Activated CD4-positive, alpha-beta memory T cell treated with anti-CD3 and anti-CD28 coated beads, Interleukin-2, amount 10 ng/mL, durations not matched to agents 7 days and 5 days (primary cell): Measurements from ENCODE around the gene IFT27. TPM values are rescaled to one million over a fixed set of nuclear protein-coding genes. Genes with fewer than 3 reads are reported as not detected.

Experiments used
- CTCF ChIA-PET: fragments of 350-600 bp; sonication (Branson Sonifier 250); formaldehyde crosslinking; loops from one replicate; lab custom pipeline; 2021; ENCODE audit warnings: antibody characterized with exemption, inconsistent platforms; lab: Charles Lee
- POLR2A ChIA-PET: fragments of 350-600 bp; sonication (Branson Sonifier 250); formaldehyde crosslinking; loops from one replicate; lab custom pipeline; 2021; ENCODE audit warnings: antibody characterized with exemption; lab: Charles Lee
- DNase-seq: peaks from one replicate; pipeline ENCODE4 v3.0.0-alpha.2; 2020
- H3K27ac Mint-ChIP-seq: one replicate; pipeline ENCODE4 v1.8.0; 2021; ENCODE audit warnings: mild to moderate bottlenecking, mixed read lengths
- H3K27me3 Mint-ChIP-seq: one replicate; pipeline ENCODE4 v1.8.0; 2021; ENCODE audit warnings: mixed read lengths
- H3K36me3 Mint-ChIP-seq: one replicate; pipeline ENCODE4 v1.8.0; 2021; ENCODE audit warnings: low read depth, mixed read lengths
- H3K4me1 Mint-ChIP-seq: one replicate; pipeline ENCODE4 v1.8.0; 2021; ENCODE audit warnings: mixed read lengths
- H3K4me3 Mint-ChIP-seq: one replicate; pipeline ENCODE4 v1.8.0; 2021; ENCODE audit warnings: mild to moderate bottlenecking, mixed read lengths
- H3K9me3 Mint-ChIP-seq: one replicate; pipeline ENCODE4 v1.8.0; 2021; ENCODE audit warnings: mixed read lengths
- total RNA-seq, 2 experiments: library from RNA; stranded (reverse); gene quantifications; one replicate each; pipeline ENCODE4 v1.2.3, GENCODE V29; 2021

Gene IFT27
- total RNA-seq, 2 experiments from 2014 or later = 28.3 to 29.5 TPM

- no peaks in the 10 kb centered on the region for H3K36me3 Mint-ChIP-seq
- no peaks in the 10 kb centered on the region for H3K9me3 Mint-ChIP-seq
- ChIA-PET CTCF (interaction anchor here (1.0 kb wide), 1 partner anchor 12 kb away, joined by 3 read pairs; no protein-coding TSS in a partner anchor), POLR2A (interaction anchor here (0.6 kb wide), 1 partner anchor 240 kb away, joined by 4 read pairs; no protein-coding TSS in a partner anchor)
- H3K27ac Mint-ChIP-seq = no peak overlapping the region
- DNase-seq = no peak
- peaks cover 4% of the 10 kb centered on the region for H3K4me1 Mint-ChIP-seq
- no peaks in the 10 kb centered on the region for H3K27me3 Mint-ChIP-seq
- no peak overlapping the region for H3K4me3 Mint-ChIP-seq
These were observed 6.1 kb downstream of the IFT27 start for GRCh38 chr22:36769541-36770512.

DNA sequence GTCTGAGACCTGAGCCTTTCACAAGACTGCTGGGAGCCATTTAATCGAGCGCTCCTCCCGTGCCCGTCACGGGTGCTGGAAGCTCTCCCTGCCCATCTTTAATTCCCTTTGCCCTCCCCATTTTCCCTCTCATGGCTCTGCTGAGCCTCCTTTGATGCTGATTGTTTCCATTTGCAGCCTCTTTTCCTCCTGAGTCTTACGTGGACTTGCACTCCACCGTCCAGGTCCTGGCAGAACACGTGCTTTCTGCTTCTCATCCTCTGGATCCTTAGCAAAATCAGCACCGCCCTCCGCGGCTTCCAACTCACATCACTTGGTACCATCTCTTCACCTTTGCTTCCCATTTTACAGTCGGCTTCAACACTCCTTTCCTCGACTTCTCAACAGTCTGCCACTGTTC lies 7.3 kb downstream of the IFT27 start:
- no peak overlapping the region for H3K4me3 Mint-ChIP-seq
- no peak for DNase-seq
- no peaks in the 10 kb centered on the region for H3K9me3 Mint-ChIP-seq
- ChIA-PET CTCF (interaction anchor here (1.0 kb wide), 1 partner anchor 11 kb away, joined by 3 read pairs; no protein-coding TSS in a partner anchor), POLR2A (interaction anchor here (0.6 kb wide), 1 partner anchor 239 kb away, joined by 4 read pairs; no protein-coding TSS in a partner anchor)
- no peaks in the 10 kb centered on the region for H3K36me3 Mint-ChIP-seq
- H3K27ac Mint-ChIP-seq = no peak overlapping the region
- H3K4me1 Mint-ChIP-seq = no peaks in the 10 kb centered on the region
- H3K27me3 Mint-ChIP-seq = no peaks in the 10 kb centered on the region

DNA sequence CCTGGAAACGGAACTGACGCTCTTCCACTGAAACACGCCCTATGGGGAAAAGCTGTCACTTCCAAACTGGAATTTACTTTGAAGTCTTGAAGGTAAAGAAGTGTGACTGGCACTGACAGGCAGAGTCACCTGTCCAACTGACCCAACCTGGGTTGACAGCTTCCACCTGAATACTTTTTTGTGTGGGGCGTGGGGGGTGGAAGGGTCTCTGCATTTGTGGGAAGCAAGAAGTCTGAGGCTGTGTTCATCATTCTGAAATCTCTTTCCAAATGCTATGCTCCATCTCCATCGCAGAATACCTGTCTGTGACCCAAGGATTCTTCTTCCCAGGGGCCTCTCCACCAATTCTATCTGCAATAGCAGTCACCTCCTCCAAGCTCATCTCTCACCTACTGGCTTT lies 7.8 kb downstream of the IFT27 start:
- Mint-ChIP-seq H3K4me3 (no peak overlapping the region), H3K27ac (no peak overlapping the region), H3K9me3 (no peaks in the 10 kb centered on the region), H3K4me1 (no peaks in the 10 kb centered on the region), H3K27me3 (no peaks in the 10 kb centered on the region), H3K36me3 (no peaks in the 10 kb centered on the region)
- no peak for DNase-seq
- CTCF ChIA-PET = no interaction called here
- POLR2A ChIA-PET = no interaction called here

DNA sequence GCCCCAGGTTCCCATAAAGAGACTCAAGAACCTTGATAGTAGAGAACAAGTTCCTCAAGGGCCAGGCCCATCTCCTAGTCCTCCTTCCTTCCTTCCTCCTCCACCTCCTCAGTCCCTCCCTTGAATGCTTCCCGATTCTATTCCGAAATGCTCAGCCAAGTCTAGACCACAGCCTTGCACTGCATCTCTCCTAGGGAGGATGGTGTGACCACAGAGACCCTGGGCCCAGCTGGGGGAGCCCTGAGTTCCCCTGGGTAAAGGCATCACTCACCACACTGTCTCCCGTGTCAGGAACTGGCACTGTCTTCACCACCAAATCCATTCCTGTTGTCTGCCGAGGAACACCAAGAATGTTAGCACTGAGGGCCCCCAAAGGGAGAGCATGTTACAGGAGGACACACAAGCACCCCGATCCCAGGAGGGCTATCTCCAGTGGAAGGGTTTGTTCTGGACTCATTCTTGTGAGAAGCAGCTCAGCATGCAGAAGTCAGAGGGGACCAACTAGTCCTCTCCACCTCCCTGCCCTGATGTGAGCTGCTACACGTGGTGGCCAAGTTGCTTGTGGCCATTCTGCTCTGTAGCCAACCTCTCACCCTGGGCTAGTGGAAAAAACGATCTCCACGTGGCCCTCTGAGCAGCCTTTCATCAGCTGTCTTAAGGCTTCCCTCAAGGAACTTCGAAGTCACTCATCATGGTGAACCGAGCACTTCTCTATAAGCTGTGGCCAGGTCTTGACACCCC lies 8.7 kb downstream of the IFT27 start:
- Mint-ChIP-seq H3K4me1 (no peaks in the 10 kb centered on the region), H3K9me3 (no peaks in the 10 kb centered on the region), H3K27ac (no peak overlapping the region), H3K36me3 (no peaks in the 10 kb centered on the region), H3K27me3 (no peaks in the 10 kb centered on the region), H3K4me3 (no peak overlapping the region)
- POLR2A ChIA-PET = interaction anchor here (0.8 kb wide), 1 partner anchor 9 kb away, joined by 3 read pairs; the partner anchor contains the start of gene IFT27
- DNase-seq = no peak
- CTCF ChIA-PET = no interaction called here

GRCh38 chr22:36765943-36766450 lies 9.9 kb downstream of the IFT27 start:
- no peaks in the 10 kb centered on the region for H3K4me1 Mint-ChIP-seq
- ChIA-PET CTCF (interaction anchor here (0.7 to 1.3 kb wide), 3 partner anchors 20 to 180 kb away, joined by 3 to 4 read pairs (median 3); no protein-coding TSS in a partner anchor), POLR2A (interaction anchor here (1.9 kb wide), 1 partner anchor 10 kb away, joined by 6 read pairs; the partner anchor contains the start of gene IFT27)
- no peak overlapping the region for H3K4me3 Mint-ChIP-seq
- H3K27me3 Mint-ChIP-seq = no peaks in the 10 kb centered on the region
- H3K36me3 Mint-ChIP-seq = no peaks in the 10 kb centered on the region
- no peak for DNase-seq
- no peak overlapping the region for H3K27ac Mint-ChIP-seq
- no peaks in the 10 kb centered on the region for H3K9me3 Mint-ChIP-seq

GRCh38 chr22:36765131-36765942 lies 10.6 kb downstream of the IFT27 start:
- no peak for DNase-seq
- H3K4me3 Mint-ChIP-seq = no peak overlapping the region
- H3K27ac Mint-ChIP-seq = no peak overlapping the region
- POLR2A ChIA-PET = interaction anchor here (1.9 kb wide), 1 partner anchor 11 kb away, joined by 6 read pairs; the partner anchor contains the start of gene IFT27
- no peaks in the 10 kb centered on the region for H3K4me1 Mint-ChIP-seq
- CTCF ChIA-PET = interaction anchor here (1.3 to 2.2 kb wide), 2 partner anchors 10 to 179 kb away, joined by 3 to 6 read pairs; partner anchors contain the start of gene IFT27
- no peaks in the 10 kb centered on the region for H3K36me3 Mint-ChIP-seq
- no peaks in the 10 kb centered on the region for H3K27me3 Mint-ChIP-seq
- H3K9me3 Mint-ChIP-seq = no peaks in the 10 kb centered on the region

DNA sequence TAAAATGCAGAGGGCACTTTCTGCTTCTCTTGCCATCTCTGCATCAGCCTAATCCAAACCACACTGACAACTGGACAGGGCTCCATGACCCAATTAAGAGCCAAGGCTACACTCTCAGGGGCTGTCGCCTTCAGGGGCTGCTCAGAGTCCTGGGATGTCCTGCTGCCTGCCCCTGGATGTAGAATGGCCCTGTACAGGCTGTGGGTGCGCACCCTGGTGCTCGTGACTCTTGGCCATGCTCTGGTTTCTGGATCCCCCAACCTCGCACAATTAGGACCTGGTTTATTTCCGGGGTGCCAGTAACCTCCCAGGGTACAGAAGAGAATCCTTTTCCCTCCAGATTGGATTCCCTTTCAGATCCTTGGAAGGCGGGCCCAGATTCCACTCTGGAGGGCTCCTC lies 11.3 kb downstream of the IFT27 start:
- Mint-ChIP-seq H3K36me3 (no peaks in the 10 kb centered on the region), H3K27ac (no peak overlapping the region), H3K4me1 (no peaks in the 10 kb centered on the region), H3K4me3 (no peak overlapping the region), H3K9me3 (no peaks in the 10 kb centered on the region), H3K27me3 (no peaks in the 10 kb centered on the region)
- ChIA-PET CTCF (interaction anchor here (2.2 kb wide), 1 partner anchor 11 kb away, joined by 6 read pairs; the partner anchor contains the start of gene IFT27), POLR2A (no interaction called here)
- DNase-seq = no peak

- H3K4me3 Mint-ChIP-seq = no peak overlapping the region
- no peaks in the 10 kb centered on the region for H3K9me3 Mint-ChIP-seq
- CTCF ChIA-PET = interaction anchor here (2.2 kb wide), 1 partner anchor 12 kb away, joined by 6 read pairs; the partner anchor contains the start of gene IFT27
- no peaks in the 10 kb centered on the region for H3K4me1 Mint-ChIP-seq
- no peak overlapping the region for H3K27ac Mint-ChIP-seq
- no peaks in the 10 kb centered on the region for H3K27me3 Mint-ChIP-seq
- no peak for DNase-seq
- POLR2A ChIA-PET = no interaction called here
- H3K36me3 Mint-ChIP-seq = no peaks in the 10 kb centered on the region
These were observed 11.9 kb downstream of the IFT27 start for GRCh38 chr22:36764060-36764459.

DNA sequence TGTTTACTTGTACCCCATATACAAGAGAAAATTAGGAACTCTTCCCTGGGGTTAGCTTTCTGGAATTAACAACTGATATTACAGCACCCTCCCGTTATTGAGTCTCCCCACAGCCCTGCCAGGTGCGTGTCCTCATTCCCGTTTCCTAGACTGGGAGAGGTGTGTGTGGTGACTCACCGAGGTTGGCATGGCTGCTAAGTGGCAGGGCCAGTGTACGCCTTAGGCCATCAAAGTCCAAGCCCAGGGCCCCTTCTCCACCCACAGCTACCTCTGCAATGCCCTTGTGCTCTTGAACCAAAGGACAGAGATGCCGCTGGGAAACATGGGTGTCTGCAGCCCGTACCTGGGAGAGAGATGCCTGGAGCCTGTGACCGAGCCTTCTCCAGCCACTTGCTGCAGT lies 12.3 kb downstream of the IFT27 start:
- POLR2A ChIA-PET = no interaction called here
- H3K4me1 Mint-ChIP-seq = no peaks in the 10 kb centered on the region
- CTCF ChIA-PET = interaction anchor here (2.2 kb wide), 1 partner anchor 12 kb away, joined by 6 read pairs; the partner anchor contains the start of gene IFT27
- no peak overlapping the region for H3K4me3 Mint-ChIP-seq
- no peaks in the 10 kb centered on the region for H3K36me3 Mint-ChIP-seq
- no peaks in the 10 kb centered on the region for H3K9me3 Mint-ChIP-seq
- H3K27ac Mint-ChIP-seq = no peak overlapping the region
- no peaks in the 10 kb centered on the region for H3K27me3 Mint-ChIP-seq
- DNase-seq = no peak

DNA sequence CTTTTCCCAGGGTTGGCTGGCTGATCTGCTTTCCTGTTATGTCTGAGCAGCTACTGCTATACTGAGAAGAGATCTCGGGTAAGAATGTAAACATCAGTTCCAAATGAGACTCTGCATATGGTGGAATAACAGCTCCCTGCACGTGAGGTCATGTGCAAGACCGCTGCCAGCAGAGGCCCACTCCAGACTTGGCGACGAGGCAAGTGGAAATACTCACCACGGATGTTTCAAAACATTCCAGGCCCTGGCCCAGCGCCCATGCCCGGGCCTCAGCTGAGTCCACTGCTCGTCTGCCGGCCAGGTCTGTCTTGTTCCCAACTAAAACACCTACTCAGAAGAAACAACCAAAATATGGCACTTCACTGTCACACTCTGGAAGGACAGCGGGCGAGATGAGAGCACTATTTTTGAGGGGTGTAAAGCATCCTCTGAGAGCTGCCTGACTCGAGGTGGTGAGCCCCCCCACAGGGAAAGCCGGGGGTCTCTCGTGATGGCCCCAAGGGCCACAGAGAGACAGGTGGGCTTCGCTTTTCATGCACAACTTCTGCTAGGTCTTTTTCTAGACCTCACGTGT lies 13.1 kb downstream of the IFT27 start:
- Mint-ChIP-seq H3K27ac (no peak overlapping the region), H3K9me3 (no peaks in the 10 kb centered on the region), H3K27me3 (no peaks in the 10 kb centered on the region), H3K36me3 (no peaks in the 10 kb centered on the region), H3K4me1 (no peaks in the 10 kb centered on the region), H3K4me3 (no peak overlapping the region)
- POLR2A ChIA-PET = no interaction called here
- no peak for DNase-seq
- CTCF ChIA-PET = interaction anchor here (1.5 to 2.2 kb wide), 2 partner anchors 13 kb away, joined by 4 to 6 read pairs; partner anchors contain the start of gene IFT27

DNA sequence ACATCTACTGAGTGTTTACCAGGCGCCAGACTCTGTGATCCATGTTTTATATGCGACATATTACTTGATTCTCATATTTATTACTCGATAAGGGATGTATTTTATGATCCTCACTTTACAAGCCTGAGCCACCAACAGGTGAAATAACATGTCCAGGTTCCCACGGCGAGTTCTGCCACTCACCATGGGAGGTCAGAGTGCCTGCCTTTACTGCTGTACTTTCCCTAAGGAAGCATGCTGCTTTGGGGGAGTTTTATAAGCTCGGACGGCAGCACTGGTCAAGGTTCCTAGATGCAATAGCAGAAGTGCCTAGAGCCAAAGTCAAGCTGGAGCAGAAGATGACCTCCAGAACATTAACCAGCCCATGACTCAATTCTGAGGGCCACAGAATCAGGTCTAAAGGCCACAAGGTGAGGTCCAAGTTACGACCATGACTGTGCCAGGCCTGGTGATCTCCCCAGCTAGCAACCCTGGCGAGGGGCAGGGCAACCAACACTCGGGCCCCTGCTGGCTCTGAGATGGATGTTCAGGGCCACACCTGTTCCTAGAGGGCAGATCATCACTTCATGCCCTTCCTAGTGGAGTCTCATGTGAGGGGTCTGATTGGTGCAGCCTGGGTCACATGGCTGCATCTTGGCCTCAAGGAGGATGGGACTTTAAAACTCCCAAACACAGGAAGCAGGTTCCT lies 14.2 kb downstream of the IFT27 start:
- ChIA-PET CTCF (interaction anchor here (0.6 to 1.5 kb wide), 3 partner anchors 14 to 231 kb away, joined by 4 to 5 read pairs (median 4); partner anchors contain the start of gene IFT27), POLR2A (no interaction called here)
- Mint-ChIP-seq H3K27ac (no peak overlapping the region), H3K36me3 (no peaks in the 10 kb centered on the region), H3K4me1 (no peaks in the 10 kb centered on the region), H3K9me3 (no peaks in the 10 kb centered on the region), H3K27me3 (no peaks in the 10 kb centered on the region), H3K4me3 (no peak overlapping the region)
- DNase-seq = no peak
